GM18502 (cell line): ENCODE results near the gene TRPM2.

ENCODE experiments used
- ATAC-seq: cut with Tn5 transposase; IDR thresholded peaks from one replicate; pipeline ENCODE4 v1.9.1; 2021; ENCODE audit warnings: mild to moderate bottlenecking; ENCODE audit not compliant: unreplicated experiment, poor library complexity

Gene TRPM2

DNA sequence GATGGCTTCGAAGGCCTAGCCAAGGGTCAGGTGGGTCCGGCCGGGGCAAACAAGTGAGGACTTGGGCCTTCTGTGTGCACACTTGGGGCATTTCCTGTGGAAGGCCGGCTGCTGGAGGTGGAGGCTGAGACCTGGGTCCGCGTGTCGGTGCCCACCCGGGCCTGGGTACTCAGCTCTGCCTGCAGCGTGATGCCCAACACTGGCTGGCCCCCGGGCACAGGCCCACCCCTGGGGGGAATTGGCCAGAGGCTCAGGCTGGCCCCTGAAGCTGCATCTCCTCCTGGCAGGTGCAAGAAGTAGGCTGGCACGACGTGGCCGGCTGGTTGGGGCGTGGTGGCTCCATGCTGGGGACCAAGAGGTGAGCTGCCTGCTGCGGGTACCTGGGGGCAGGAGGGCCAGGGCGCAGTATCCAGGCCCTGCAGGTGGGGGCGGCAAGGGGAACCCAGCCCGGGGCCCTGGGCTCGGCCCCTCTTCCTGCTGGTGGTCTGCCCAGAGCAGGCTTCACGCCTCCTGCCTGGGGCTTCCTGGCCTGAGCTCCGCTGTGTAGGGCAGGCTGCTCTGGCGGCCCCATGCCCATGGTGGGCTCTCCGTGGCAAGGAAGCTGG is 31.5 kb upstream of the TRPM2 start:
- ATAC-seq = no peak

DNA sequence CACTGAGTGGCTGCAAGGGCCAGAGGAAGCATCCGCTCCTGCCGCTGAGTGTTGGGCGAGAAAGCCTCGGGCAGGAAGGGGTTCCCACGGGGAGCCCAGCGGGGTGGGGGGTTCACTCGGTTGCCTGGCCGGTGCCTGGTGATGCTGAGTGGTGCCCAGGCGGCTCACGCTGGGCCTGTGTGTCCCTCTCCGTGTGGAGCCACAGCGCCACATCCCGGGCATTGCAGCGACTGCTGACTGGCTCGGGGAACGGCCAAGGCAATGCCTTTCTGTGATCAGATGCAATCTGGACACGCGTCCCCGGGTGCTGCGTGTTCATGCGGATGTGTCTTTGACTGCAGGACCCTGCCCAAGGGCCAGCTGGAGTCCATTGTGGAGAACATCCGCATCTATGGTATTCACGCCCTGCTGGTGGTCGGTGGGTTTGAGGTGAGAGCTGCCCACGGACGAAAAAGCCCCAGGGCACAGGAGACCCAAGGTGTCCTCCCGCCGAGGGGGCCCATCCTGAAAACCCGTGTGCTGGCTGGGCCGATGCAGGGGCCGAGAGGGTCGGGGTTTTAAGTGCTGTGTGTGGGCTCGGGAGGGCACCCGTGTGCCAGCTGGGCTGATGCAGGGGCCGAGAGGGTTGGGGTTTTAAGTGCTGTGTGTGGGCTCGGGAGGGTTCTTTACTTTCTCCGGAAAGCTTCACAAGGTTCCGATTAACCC is 30.6 kb upstream of the TRPM2 start:
- no peak for ATAC-seq

DNA sequence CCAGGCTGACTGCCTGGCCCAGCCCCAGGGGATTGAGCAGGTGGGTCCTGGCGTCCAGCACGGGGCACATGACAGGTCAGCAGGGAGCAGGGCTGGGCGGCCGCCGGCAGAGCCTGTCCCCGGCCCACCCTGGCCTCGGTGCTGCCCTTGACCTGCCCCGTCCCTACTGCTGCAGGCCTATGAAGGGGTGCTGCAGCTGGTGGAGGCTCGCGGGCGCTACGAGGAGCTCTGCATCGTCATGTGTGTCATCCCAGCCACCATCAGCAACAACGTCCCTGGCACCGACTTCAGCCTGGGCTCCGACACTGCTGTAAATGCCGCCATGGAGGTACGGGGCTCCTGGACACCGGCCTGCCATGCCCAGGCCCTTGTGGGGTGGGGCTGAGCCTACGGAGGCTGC is 29.8 kb upstream of the TRPM2 start:
- no peak for ATAC-seq

DNA sequence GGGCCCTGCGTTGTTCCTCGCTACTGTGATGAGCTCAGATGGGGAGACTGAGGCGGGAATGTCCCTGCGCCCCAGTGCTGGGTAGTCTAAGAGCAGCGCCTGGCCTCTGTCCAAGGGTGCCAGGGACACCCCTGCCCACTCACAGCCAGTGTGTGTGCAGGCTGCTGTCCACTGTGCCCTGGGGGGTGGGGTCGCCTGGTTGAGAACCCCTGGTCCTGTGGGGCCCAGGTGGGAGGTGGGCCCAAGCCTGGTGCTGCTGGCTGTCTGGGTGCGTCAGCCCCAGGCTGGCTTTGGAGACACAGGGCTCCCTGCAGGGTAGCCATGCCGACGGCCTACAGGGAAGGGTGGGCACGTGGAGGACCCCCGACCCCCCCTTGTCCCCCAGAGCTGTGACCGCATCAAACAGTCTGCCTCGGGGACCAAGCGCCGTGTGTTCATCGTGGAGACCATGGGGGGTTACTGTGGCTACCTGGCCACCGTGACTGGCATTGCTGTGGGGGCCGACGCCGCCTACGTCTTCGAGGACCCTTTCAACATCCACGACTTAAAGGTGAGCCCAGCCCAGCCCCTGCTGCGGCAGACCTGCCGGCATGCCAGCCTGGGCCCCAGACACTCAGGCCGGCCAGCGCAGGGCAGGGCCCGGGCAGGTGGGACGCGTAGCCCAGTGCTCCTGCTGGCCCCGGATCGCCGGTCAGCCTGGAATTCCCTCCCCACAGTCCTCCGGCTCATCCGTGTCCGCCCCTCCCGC is 29.1 kb upstream of the TRPM2 start:
- no peak for ATAC-seq

DNA sequence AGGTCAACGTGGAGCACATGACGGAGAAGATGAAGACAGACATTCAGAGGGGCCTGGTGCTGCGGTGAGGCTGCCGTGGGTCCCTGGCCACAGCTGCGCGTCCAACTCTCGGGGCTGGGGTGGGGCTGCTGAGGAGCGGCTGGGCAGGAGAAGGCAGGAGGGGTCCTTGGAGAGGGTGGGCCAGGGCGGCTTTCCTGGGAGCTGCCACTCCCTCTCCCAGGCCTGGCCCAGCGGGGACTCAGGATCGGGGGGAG is 28.6 kb upstream of the TRPM2 start:
- ATAC-seq = no peak

DNA sequence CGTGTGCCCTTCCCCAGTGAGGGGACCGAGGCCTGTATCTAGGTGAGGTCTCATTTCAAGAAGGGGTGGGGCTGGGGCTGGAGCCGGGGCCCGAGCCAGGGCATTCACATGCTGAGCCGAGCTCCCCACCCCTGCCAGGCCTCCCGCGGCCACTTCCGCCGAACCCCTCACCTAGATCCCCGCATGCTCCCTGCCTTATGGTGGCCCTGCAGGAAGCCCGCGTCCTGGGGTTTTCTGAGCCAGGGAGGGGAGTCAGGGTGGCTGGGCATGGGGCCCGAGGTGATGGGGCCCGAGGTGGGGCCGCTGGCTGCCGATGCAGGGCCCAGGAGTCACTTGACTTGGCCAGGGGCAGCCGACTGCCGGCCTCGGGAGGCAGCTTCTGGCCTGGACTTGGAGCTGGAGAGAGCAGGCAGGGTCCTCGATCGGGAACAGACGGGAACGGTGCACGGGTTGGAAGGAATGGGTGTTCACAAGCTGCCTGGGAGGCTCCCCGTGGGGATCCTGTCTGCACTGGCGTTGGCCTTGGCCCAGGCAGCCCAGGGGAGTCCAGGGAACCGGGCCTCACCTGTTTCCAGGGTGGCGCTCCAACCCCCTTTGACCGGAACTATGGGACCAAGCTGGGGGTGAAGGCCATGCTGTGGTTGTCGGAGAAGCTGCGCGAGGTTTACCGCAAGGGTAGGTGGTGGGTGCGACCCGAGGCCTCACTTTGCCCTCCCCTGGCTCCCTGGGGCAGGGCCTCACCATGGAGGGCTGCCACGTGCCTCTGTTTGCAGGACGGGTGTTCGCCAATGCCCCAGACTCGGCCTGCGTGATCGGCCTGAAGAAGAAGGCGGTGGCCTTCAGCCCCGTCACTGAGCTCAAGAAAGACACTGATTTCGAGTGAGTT is 27.8 kb upstream of the TRPM2 start:
- ATAC-seq = no peak

DNA sequence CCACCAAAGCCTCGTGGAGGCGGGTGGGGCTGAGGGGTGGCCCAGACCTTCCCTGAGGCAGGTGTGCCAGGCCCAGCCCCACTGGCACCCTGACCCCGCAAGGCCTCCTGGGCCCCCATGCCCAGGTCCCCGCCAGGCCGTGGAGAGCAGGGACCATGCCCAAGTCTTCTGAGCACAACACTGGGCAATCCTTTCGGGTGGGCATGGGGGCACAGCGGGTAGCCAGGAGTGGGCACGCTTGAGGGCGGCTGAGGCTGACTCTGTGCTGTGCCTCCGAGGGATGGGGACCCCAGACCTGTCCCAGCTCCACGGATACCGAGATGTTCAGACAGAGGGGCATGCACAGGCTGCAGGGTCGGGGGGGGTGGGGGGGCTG is 27.2 kb upstream of the TRPM2 start:
- ATAC-seq = no peak

DNA sequence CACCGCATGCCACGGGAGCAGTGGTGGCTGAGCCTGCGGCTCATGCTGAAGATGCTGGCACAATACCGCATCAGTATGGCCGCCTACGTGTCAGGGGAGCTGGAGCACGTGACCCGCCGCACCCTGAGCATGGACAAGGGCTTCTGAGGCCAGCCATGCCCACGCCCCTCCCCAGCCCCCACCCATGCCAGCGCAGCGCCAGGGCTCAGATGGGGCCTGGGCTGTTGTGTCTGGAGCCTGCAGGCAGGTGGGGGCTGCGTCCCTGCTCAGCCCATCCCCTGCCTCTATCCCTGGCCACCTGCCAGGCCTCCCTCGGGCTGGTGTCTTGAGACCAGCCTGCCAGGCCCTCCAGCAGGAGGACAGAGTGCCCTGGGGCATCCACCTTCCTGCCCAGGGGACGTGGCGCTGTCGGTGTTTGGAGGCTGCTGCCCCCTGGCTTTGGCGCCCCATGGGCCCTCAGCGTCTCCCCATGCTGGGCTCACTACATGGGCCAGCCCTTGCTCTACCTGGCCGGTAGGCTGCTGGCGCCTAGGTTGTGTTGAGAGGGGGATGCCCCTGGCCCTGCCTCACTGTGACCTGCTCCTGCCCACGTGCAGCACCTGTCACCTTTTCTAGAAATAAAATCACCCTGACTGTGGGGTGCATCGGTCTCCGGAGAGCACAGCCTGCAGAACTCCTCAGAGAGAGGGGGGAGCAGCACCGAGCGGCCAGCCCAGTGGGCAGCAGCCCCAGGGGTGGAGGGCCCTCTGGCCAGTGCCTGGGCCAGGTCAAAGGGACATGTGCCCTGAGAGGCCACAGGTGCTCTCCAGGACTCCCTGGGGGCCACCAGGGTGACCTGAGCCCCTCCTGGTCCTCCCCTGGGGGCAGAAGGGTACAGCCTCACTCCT is 26.5 kb upstream of the TRPM2 start:
- ATAC-seq = no peak

DNA sequence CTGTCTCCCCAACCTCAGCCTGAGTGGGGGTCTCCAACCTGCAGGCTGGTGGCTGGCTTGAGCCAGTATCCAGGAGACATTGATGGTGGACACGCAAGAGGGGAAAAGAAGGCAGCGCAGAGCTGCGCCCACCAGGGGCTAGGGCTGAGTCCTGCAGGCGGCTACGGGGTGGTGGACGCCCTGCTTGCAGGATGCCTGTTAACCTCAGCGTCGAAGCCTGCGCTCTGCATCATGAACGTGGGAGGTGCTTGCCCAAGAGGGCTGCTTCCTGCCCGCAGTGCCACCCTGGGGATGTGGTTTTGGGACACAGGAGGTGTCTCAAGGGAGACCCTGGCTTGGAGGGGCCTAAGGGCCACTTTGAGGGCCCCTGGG is 25.8 kb upstream of the TRPM2 start:
- ATAC-seq = no peak

DNA sequence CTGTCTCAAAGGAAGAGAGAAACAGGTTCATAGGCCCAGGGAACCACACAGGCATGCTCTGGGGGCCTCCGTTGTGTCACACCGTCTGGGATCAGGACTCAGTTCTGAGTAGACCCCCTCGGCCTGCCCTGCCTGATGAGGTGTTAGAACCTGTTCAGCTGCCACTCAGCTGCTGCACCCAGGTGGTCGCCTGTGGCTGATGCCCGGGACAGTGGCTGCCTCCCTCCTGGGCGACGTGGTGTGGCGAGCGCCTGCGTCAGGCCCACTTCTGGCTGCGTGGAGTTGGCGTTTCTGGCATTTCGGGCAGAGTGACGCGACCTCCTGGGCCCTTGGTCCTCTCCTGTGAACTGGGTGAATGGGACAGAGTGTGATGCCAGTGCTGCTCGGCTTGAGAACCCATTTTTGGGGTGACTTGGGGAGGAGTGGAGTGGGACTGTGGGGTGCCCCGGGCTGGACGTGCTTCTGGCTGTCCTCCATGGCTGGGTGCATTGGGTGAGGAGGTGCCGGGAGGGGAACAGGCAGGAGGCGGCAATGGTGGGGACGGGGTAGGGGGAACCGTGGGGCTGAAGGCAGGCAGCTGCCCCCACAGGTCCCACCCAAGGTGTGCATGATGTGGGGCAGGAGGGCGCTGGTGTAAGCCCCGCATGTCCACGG is 25.1 kb upstream of the TRPM2 start:
- no peak for ATAC-seq

DNA sequence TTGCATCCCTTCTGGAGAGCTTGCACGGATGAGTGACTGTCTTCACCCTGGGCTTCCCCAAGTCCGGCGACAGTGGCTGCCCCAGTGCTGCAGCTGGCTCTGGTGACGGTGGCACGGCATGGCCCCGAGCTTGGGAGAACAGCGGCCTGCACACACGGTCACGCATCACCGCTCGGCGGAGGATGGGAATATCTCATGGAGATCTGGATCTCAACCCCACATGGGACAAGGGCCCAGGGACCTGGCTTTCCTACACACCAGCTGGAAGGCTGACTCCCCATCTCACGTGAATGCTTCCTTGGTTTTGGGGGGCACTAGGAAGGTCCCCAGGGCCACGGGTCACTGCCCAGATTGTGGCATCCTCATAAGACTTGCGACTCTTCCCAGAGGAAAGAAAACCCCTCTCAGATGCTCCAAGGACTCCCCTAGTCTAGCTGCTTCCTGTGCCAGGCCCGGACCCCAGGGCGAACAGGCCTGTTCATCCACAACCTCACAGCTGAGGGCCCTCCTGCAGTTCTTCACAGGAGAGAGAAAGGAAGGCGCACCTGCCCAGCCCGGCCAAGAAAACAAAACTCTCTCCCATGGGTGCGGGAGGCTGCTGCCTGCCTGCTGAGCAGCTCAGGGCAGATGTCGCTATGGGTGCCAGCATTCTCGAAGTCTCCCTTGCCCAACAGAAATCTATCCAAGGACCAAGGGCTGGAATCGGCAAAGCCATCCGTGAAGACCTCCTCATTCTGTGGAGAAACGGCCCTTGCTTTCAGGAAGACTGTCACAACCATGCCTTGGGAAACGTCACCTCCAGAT is 24.1 kb upstream of the TRPM2 start:
- no peak for ATAC-seq

DNA sequence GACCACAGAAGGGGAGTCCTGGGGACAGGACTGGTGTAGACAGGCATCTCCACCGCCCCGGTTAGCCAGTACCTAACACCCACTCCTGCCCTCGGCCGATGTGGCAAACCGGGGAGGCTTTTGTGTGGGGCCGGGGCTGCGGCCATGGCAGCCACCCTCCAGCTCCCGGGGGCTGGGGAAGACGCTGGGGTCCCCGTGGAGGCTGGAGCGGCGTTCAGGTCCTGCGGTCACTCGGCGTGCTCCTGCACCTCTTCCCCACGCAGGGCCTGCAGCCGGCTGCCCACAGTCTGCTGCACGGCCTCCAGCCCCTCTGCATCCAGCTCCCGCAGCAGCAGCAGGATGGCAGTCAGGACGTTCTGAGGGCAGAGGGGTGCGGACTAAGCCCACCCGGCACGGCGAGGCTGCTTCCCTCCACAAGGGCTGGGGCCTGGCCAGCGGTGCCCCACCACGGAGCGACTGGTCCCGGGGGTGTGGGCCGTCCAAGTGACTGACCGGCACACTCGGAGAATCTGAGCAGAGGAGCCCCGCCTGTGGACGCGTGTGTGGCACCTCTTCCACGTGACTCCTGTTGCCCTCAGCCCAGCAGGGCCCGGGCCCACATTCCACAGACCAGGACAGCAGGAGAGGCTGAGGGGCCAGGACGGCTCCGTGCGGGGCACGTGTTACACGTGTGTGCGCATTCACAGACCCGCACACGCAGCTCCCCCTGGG is 23.3 kb upstream of the TRPM2 start:
- no peak for ATAC-seq

DNA sequence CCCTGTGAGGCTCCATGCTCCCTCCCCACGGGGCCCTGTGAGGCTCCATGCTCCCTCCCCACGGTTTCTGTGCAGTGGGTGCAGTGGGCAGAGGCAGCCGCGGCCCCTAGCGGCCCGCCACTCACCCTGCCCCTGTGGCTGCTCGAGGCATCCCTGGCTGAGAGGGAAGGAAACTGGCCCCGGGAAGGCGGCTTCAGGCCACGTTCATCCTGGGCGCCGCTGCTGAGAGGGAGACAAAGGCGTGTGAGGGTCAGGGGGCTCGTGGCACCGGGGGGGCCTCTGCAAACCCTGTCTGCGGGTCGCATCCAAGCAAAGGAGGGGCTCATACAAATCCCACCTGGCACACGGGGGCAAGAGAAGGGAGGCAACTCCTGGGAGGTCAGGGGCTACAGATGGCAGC is 22.7 kb upstream of the TRPM2 start:
- no peak for ATAC-seq

DNA sequence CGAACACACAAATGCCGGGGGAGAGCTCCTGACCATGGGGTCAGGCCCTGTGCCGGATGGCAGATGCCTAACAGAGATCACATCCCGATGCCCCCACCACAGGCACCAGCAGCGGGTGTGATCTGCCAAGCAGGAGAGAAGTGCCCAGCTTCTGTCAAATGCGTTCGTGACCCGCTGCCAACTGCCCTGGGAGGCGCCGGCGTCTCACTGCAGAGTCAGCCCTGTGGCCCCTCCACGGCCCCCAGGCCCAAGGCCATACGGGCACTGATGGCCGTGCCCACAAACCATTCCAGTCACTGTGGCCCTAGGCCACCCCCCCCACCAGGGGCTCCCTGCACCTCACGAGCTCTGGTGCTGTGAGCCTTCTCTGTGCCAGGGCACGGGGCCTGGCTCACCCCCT is 22.2 kb upstream of the TRPM2 start:
- no peak for ATAC-seq

DNA sequence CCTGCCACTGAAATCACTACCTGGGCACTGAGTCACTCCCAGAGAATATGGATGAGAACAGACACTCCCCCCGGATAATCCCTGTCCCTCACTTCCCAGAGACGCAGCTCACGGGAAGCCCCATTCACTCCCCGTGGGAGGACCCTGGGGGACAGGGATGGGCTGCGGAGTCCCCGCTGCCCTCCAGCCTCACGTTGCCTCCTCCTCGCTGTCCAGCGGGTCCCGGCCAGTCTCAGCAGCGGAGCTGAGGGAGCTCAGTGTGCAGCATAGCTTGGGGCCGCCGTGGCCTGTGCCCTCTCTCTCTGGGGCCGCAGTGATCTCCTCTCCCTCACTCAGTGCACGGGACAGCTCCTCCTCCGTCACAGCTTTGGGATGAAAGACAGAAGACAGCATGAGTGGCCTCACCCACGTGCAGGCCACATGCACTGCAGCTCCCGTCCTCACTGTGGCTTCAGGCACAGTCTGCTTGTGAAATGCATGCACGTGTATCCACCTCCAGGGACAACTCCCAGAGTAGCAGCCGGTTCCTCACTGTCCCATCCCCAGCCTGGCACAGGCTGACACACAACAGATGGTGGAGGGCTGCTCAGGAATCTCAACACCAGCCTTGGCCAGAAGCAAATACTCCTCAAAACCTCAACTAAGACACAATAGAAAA is 21.6 kb upstream of the TRPM2 start:
- ATAC-seq = no peak

DNA sequence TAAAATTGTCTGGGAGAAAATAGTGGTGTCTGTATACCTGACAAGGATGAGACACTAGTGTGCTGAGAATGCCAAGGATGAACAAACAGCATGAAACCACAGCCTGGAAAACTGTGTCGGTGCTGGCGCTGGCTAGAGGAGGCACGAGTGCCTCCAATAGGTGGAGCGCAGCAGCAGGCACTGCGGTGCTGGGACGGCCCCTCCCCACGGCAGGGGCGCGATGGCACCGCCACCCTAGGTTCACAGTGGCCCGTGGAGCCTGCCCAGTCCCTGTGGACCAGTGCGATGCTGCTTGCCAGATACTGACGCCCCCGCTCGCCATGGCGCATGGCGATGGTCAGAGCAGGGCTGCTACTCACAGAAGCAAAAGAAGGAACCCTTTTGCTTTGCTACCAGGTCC is 21.0 kb upstream of the TRPM2 start:
- ATAC-seq = no peak

DNA sequence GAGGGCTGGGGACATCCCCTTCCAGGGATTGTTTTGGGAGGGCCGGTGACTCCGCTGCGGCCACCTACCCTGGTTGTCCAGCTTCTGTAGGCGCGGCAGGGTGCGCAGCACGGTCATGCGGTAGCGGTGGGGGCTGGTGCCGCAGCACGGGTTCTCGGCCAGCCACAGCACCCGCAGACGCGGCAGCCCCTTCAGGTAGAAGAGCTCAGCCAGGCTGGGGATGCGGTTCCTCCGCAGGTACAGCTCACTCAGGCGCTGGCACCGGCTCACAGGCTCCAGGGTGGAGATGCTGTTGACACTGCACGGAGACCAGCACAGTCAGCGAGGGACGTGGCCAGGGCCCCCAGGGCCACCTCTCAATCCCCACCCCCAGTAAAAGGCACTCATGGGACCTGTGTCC is 20.5 kb upstream of the TRPM2 start:
- ATAC-seq = no peak
